Breast epithelium (tissue), 4 donors: Measurements from ENCODE around the gene PLD5. TPM values are rescaled to one million over a fixed set of nuclear protein-coding genes. Genes with fewer than 3 reads are reported as not detected.
"Not testable (repeated sequence)": the region's sequence is repeated elsewhere in the genome, so short reads cannot be mapped to it uniquely, and the experiment has no call there.

Source experiments
- DNase-seq, 2 donors: peaks; one replicate each; pipeline ENCODE4 v3.0.0-alpha.2; 2019; ENCODE audit warnings: low spot score in 2 of 2
- H3K27ac ChIP-seq, 2 donors: fragments of 200-600 bp; sonication (generic) in 1 of 2; one replicate each; pipeline ENCODE4 v1.5.1; 2016 to 2019; ENCODE audit warnings: mild to moderate bottlenecking in 1 of 2
- H3K27me3 ChIP-seq, 2 donors: fragments of 200-600 bp; sonication (generic) in 1 of 2; one replicate each; pipeline versions ENCODE4 v1.5.1 to v1.6.0; 2017 to 2019; ENCODE audit warnings: control low read depth in 1 of 2, mild to moderate bottlenecking in 1 of 2
- H3K36me3 ChIP-seq: fragments of 200-600 bp; one replicate; pipeline ENCODE4 v1.5.1; 2019
- H3K4me1 ChIP-seq, 2 donors: fragments of 200-600 bp; sonication (generic); one replicate each; pipeline ENCODE4 v1.5.1; 2016 to 2019; ENCODE audit warnings: control low read depth in 1 of 2
- H3K4me3 ChIP-seq, 3 donors: fragments of 200-600 bp; sonication (generic); 1 replicate in 2 of 3; 2 replicates in 1 of 3; pipeline ENCODE4 v1.5.1; 2016 to 2019; ENCODE audit warnings: mild to moderate bottlenecking in 3 of 3, moderate library complexity in 2 of 3
- H3K9me3 ChIP-seq, 2 donors: fragments of 200-600 bp; sonication (generic) in 1 of 2; one replicate each; pipeline ENCODE4 v1.5.1; 2016 to 2019; ENCODE audit warnings: control low read depth in 1 of 2
- CTCF ChIP-seq, 3 donors: fragments of 450-650 bp; IDR thresholded peaks; one replicate each; pipeline ENCODE4 v1.5.1; 2016 to 2017; ENCODE audit warnings: antibody characterized with exemption in 3 of 3, mild to moderate bottlenecking in 3 of 3, moderate library complexity in 3 of 3
- POLR2A ChIP-seq: fragments of 450-650 bp; IDR thresholded peaks from one replicate; pipeline ENCODE4 v1.6.1; 2016; ENCODE audit warnings: antibody characterized with exemption, mild to moderate bottlenecking, moderate library complexity
- POLR2AphosphoS5 ChIP-seq, 3 donors: sonication (generic); formaldehyde crosslinking; IDR thresholded peaks; one replicate each; pipeline ENCODE4 v1.6.1; 2017; ENCODE audit warnings: antibody characterized with exemption in 3 of 3
- intact Hi-C: fragments of 100-400 bp; cut with DNase I; formaldehyde crosslinking; loops from one replicate; pipeline ENCODE4 v1.15.1; 2023; ENCODE audit warnings: low total_unique reads
- total RNA-seq, 3 donors: library from RNA; depleted of rRNA; stranded (reverse); fragments of >200 nt; gene quantifications; one replicate each; pipeline ENCODE4 v1.1.0, GENCODE V29; 2016

PLD5 gene
- total RNA-seq, 3 donors from 2014 or later = 0.32 to 0.98 (median 0.44) TPM

GRCh38 chr1:242401937-242402336, 122.6 kb downstream of the PLD5 start:
- H3K36me3 ChIP-seq = no peaks in the 10 kb centered on the region
- no peak for DNase-seq
- TF ChIP-seq POLR2AphosphoS5 (IDR thresholded peaks at IDR 0.05) = no peak
- no peak for TF ChIP-seq CTCF (IDR thresholded peaks at IDR 0.05)
- no peak for TF ChIP-seq POLR2A
- H3K27ac ChIP-seq = no peak overlapping the region
- no peaks in the 10 kb centered on the region for H3K4me1 ChIP-seq
- H3K27me3 ChIP-seq = no peaks in the 10 kb centered on the region
- intact Hi-C loops = no loop called here
- no peaks in the 10 kb centered on the region for H3K9me3 ChIP-seq
- H3K4me3 ChIP-seq = no peak overlapping the region

- no peaks in the 10 kb centered on the region for H3K9me3 ChIP-seq
- H3K4me1 ChIP-seq = no peaks in the 10 kb centered on the region
- H3K27me3 ChIP-seq = no peaks in the 10 kb centered on the region
- no peaks in the 10 kb centered on the region for H3K36me3 ChIP-seq
- no peak for DNase-seq
- intact Hi-C loops = no loop called here
- no peak overlapping the region for H3K27ac ChIP-seq
- H3K4me3 ChIP-seq = no peak overlapping the region
- TF ChIP-seq CTCF (IDR thresholded peaks at IDR 0.05) (no peak), POLR2A (no peak), POLR2AphosphoS5 (IDR thresholded peaks at IDR 0.05) (no peak)
Observed at GRCh38 chr1:242398351-242398750, 126.1 kb downstream of the PLD5 start.

- TF ChIP-seq CTCF (IDR thresholded peaks at IDR 0.05) (no peak), POLR2AphosphoS5 (IDR thresholded peaks at IDR 0.05) (no peak), POLR2A (no peak)
- H3K4me3 ChIP-seq = no peak overlapping the region
- no peaks in the 10 kb centered on the region for H3K9me3 ChIP-seq
- no peaks in the 10 kb centered on the region for H3K4me1 ChIP-seq
- H3K27me3 ChIP-seq = no peaks in the 10 kb centered on the region
- no peak overlapping the region for H3K27ac ChIP-seq
- no peak for DNase-seq
- intact Hi-C loops = no loop called here
- H3K36me3 ChIP-seq = no peaks in the 10 kb centered on the region
Observed at GRCh38 chr1:242391896-242392295, 132.6 kb downstream of the PLD5 start.

GRCh38 chr1:242376121-242376520, 148.4 kb downstream of the PLD5 start:
- not testable (repeated sequence) for H3K27ac ChIP-seq, H3K4me1 ChIP-seq

GRCh38 chr1:242350446-242350845, 174.1 kb downstream of the PLD5 start:
- intact Hi-C loops, DNase-seq, H3K4me1 ChIP-seq, H3K9me3 ChIP-seq, H3K27me3 ChIP-seq, H3K27ac ChIP-seq, H3K4me3 ChIP-seq, H3K36me3 ChIP-seq: not testable (repeated sequence)

More at GRCh38 chr1:242376121-242376520, 148.4 kb downstream of the PLD5 start:
- intact Hi-C loops, H3K27me3 ChIP-seq, H3K36me3 ChIP-seq, H3K9me3 ChIP-seq, DNase-seq, H3K4me3 ChIP-seq: not testable (repeated sequence)

- DNase-seq = no peak
- intact Hi-C loops = no loop called here
- no peak for TF ChIP-seq CTCF (IDR thresholded peaks at IDR 0.05)
- TF ChIP-seq POLR2A = no peak
- TF ChIP-seq POLR2AphosphoS5 (IDR thresholded peaks at IDR 0.05) = no peak
- Histone ChIP-seq H3K4me3 (no peak overlapping the region), H3K4me1 (no peaks in the 10 kb centered on the region), H3K36me3 (no peaks in the 10 kb centered on the region), H3K27ac (no peak overlapping the region), H3K9me3 (no peaks in the 10 kb centered on the region), H3K27me3 (no peaks in the 10 kb centered on the region)
Observed at GRCh38 chr1:242349636-242350035, 174.9 kb downstream of the PLD5 start.

GRCh38 chr1:242330865-242331264, 193.6 kb downstream of the PLD5 start:
- H3K9me3 ChIP-seq, DNase-seq, H3K27me3 ChIP-seq, H3K36me3 ChIP-seq, H3K4me3 ChIP-seq, H3K4me1 ChIP-seq, intact Hi-C loops, H3K27ac ChIP-seq: not testable (repeated sequence)

GRCh38 chr1:242327381-242327780, 197.1 kb downstream of the PLD5 start:
- DNase-seq, H3K4me1 ChIP-seq, H3K27me3 ChIP-seq, H3K27ac ChIP-seq, H3K4me3 ChIP-seq, H3K36me3 ChIP-seq, H3K9me3 ChIP-seq, intact Hi-C loops: not testable (repeated sequence)

- H3K27ac ChIP-seq, DNase-seq, H3K4me1 ChIP-seq, H3K36me3 ChIP-seq, H3K4me3 ChIP-seq, H3K9me3 ChIP-seq, H3K27me3 ChIP-seq, intact Hi-C loops: not testable (repeated sequence)
Observed at GRCh38 chr1:242321981-242322380, 202.5 kb downstream of the PLD5 start.
